Activated CD8-positive, alpha-beta memory T cell treated with anti-CD3 and anti-CD28 coated beads for 24 hours (primary cell): Measurements from ENCODE around the gene TBKBP1.
A peak's percentile ranks its signal among the peaks of the same experiment; 100 is the strongest.

Experiments
- DNase-seq: peaks from one replicate; pipeline ENCODE4 v3.0.0-alpha.2; 2020

Gene TBKBP1

DNA sequence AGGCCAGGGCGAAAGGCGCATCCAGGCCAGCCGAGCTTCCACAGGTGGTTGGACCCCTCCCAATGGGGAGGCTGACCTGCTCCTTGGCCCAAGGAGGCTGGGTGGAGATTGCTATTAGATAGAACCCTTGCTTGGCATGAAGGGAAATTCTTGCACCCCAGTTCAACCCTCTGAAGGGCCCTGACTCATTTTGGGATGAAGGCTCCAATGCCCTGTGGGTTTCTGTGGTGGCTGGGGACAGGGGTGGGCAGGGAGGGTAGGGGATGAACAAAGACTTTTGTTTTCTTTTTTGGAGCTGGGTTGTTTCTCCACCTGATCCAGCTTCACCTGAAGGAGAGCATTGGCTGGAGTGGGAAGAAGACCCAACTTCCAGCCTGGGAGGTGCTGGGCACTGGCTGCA, 22.4 kb downstream of the TBKBP1 start:
- DNase-seq: no peak

DNA sequence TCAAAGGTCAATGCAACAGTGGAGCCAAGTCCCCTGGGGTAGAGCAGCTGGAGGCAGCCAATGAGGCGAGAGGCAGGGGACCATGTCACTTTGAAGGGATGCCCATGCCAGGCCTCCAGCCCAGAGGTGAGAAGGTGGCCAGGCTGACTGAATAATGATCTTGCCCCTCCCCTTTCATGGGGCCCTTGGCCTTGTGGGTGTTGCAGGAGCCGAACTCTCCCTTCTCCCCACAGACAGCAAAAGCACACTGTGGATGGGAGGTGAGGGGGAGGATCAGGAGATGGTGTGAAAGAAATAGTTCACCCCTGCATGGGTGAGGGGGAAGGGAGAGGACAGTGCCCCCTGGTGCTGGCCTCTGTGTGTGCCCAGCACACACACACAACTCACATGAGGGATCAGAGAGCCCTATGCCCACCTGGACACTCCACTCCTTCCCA, 23.3 kb downstream of the TBKBP1 start:
- no peak for DNase-seq

DNA sequence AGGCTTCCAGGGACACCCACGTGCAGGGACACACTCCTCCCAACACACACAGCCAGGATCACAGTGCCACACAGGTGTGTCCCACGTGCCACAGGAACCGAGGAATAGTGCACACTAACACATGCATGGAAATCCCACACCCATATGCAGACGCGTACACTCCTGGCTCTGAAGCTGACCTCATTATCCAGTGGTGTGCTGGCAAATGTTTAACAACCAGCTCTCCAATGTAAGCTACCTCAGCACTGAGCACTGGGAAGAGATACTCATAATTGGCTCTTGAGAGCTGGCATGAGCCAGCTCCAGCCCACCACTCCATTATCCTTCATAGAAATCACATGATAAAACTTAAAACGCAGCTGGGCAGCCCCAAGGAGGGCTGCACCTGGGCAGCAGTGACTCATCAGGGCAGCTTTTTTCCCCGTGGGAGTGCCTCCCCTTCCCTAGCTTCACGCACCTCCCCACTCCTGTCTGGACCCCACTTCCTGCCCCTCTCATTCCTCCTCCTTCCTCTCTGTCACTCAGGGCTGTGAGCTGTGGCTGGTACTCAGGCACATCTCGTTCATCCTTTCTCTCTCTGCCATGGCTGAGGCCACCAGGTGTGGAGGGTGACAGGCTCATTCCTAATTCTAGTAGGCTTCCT, 24.1 kb downstream of the TBKBP1 start:
- DNase-seq: peak; percentile 79

DNA sequence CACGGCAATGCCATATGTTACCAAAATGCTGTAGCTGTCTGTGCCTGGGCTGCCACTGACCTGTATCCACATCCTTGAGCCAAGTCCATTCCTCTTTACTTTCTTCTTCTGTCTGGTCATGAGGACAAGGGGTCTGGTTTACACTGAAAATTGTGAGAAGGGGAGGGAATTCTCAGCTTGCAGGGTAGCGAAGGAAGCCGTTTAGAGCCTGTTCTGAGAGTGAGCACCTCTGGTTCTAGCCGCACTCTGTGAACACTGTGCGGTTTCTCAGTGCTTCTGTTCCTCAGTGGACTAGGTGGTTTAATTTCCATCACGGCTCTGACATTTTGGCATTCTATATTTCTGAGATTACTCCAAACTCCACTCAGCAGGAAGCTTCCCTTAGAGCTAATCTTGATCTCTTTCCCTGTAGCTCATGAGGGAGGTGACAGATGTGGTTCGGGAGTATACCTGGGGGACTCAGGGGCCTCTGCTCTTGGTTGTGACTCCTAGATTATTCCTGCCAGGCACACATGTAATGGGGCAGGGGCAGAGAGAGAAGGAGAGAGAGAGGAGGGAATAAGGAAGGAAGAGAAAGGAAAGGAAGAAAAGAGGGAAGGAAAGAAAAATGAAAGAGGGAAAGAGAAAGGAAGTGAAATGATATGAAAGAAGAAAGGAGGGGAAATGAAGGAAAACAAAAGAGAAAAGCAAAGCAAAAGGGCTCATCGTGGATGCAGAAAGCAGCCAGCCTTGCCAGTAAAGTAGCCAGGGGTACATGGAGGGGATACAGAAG, 24.9 kb downstream of the TBKBP1 start:
- DNase-seq: no peak

DNA sequence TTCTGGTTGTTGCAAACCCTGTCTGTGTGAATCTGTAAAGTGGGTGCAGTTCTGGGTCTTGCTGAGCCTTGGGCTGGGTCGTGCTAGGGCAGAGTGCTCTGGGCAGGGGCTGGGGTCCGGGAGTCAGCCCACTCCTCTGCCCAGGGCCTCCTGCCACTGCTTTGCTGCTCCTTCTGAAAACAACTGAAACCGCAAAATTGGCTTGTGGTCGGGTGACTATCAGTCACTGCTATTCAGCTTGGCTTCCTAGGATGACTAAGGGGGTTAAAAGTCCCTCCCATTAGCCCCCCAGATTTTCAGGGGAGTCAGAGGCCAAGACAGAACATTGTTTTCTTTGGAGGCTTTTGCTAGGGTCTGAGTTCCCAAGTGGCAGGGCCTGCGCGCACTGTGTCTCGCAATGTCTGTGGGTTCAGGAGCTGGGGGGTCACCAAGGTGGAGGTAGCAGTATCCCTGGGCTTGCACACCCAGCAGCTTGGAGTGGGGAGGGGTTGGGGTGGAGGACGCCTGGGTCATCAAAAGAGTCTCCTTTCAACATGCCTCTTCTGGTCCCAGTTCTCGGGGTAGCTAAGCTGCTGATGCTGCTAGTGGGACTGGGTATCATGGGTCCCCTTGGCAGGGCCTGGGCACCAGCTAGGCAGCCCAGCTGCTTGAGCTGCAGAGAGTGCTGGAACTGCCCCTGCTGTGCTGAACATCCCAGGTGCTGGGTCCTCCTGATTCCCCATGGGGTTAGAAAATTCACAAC, 25.6 kb downstream of the TBKBP1 start:
- peak; percentile 90 for DNase-seq

DNA sequence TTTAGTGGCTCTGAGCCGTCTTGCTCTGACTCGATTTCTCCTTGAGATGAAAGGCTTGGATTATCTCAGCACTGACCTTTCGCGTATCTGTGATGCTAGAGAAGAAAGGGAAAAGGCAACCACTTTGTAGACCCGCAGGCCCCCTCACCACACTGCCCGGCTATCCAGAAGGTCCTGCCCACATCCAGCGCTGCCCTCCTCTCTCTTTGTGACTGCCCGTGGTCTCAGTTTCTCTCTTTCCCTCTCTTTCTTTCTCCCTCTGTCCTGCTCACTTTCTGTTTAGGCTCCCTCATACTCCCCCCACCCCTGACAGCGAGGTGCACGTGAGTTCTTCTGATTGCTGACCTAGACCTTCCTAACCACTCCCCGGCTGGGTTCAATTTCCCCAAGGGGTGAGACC, 26.2 kb downstream of the TBKBP1 start:
- DNase-seq: peak; percentile 74

DNA sequence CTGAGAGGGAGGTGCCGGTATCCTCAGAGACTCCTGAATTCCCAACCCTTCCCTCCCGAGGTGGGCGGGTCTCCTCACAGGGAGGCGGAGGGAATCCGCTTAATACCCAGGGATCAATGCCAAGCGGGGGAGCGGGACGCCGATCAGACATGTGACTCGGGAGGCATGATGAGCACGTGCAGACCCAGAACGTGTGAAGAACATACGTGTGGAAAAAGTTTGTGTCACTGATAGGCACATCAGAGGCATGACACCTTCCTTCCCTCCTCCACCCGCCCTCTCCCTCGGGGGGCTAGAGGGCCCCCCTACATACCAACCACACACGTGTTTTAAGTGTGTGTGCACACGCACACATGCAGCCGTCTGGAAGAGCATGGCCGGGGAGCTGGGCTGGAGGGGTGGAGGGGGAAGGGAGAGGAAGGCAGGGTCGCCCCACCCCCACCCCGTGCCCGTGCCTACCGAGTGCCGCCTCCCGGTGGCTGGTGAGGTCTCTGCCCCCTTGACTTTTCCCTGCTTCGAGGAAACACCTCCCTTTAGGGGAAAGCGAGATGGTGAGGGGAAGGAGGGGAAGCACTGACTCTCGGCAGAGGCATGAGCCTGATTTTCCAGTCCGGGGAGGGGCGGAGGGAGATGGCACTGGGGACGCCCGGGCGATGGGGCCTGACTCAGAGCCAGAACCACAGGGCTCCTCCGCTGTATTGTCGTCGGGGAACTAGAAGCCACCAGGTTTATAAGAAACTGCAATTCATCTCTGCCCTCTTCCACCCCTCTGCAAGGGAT, 27.0 kb downstream of the TBKBP1 start:
- DNase-seq: peak; percentile 97

DNA sequence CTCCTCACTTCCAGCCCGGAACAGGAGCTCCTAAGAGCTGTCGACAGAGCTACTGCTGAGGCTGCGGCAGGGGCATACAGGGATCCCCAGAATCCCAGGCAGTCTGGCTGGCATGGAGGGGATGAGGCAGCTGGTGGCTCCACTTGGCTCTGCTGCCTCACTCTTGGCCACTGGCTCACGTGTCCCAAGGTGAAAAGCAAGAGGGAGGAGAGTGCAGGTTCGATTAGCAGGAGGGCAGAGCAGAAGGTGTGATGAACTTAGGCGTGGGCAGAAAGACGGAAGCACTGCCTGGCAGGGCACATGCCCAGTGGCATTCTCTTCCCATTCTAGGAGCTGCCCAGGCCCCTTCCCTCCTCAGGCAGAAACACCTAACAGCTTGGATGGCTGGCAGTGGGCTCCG, 27.8 kb downstream of the TBKBP1 start:
- DNase-seq: no peak

DNA sequence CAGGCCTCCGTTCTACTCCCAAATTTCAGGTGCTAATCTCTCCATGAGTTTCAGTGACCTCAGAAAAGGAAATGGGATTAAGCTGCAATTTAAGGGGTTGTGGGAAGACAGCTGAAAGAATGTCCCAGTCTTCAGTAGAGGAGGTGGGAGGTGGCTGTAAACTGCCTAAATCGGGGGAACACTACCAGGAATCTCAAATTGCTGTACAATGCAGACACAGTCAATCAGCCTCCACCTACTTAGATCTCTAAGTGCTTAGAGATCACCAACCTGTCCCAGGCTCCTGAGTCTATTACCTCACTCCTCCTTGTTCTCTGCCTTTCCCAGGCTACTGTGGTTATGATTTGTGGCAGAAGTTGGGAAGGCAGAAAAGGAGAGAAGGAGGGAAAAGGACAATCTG, 30.7 kb downstream of the TBKBP1 start:
- no peak for DNase-seq

DNA sequence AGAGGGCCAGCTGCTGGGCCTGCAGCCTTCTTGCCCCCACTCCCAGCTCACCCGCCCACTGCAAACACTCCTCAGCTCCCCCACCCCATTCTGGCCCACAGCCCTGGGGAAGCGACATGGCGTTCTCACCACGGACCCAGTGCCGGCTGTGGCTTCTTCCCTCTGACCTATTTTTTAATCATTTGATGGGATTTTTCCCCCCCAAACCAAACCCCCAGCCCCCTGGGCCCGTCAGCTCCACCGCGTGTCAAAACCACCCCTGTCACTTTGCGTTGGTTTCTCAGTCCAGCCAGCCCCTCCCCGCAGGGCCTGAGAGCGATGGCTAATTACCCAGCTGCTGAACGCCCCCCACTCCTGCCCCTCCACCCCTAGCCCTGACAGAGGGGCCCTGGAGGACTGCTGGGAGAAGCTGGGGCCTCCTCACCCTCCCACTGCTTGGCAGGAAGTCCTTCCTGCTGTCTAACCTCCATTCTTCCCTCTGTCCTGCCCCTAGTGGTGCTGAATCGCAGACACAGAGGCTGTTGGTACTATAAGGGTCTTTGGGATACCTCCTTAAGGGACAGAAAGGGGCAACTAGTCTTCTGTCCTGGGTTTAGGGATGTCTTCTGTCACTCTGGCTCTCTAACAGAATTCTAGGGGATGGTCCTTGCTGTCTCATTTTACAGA, 31.6 kb downstream of the TBKBP1 start:
- no peak for DNase-seq

DNA sequence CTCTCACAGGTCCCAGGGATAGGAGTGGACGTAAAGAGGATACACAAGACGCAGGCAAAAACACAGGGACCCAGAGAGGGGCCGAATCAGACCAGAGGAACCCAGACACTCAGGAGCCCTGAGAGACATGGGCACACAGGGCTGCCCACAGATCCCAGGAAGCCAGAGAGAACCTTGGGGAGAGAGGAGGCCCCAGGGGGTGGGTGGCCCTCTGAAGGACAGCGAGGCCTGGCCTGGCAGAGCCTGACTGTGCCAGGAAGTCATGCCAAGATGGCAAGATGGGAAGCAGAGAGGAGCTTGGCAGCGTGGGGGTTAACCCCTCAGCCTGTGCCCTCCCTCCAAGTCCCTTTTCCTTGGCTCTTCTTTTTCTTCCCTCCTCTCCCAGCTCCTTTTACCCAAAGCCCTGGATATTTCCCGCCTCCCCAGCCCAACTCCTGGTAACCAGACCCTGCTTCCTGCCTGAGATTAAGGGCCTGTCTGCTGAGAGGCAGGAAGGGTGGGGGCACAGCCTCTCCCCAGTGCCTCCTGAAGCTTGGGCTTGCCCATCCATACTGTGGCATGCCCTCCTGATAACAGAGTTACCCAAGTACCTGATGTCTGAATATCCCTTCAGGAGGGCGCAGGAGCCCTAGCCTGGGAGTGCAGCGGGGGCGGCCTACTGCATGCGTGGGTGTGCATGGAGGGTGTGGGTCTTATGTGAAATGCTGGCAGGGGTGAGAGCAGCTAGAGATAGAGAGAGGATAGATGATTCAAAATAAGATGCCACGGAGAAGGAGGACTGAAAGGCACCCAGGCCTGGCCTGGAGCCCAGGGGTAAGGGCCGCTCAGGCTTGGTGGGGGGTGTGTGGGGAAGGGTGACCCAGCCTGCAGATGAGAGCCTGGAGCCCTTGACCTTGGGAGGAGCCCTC, 33.1 kb downstream of the TBKBP1 start:
- DNase-seq: peak; percentile 57

DNA sequence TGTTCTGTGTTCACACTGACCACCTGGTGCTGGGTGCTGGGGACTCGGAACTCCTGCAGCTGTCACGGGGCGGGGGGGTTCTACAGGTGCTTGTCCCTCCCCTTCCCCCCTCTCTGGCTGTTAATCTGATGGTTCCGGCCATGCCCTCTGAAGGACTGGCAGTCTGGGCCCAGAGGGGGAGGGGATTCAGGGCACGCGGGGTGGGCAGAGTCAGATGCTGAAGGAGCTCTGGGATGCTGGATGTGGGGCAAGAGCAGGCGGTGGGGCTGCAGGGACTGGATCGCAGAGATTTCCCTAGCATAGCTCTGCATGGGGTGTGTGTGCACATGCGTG, 33.7 kb downstream of the TBKBP1 start:
- no peak for DNase-seq

DNA sequence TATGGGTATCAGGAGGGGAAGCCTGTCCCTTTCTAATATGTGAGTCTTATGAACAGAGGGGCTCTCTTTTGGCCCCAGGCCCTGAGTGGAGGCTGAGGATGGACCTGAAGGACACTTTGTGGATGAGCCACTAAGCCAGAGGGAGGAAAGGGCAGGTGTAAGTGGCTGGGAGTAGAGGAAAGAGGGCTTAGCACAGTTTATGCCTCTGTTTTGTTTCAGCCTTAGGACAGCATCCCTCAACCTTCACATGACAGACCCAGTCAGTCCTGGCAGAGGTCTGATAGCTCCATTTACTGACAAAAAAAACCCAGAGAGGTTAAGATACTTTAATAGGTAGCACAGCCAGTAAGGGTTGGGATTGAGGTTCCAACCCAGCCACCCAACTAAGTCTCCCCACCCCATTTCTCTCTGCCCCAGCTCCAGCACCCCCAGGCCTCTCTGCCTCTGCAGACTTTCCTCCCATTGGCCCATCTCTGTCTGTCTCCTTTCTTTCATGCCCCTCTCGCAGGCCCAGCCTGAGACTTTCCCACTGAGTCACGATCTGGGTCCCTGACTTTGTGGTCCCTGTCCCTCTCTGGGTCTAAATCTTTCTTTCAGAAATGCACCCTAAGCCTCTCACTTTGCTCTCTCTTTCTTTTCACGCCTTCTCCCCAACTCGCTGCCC, 34.4 kb downstream of the TBKBP1 start:
- peak; percentile 49 for DNase-seq

DNA sequence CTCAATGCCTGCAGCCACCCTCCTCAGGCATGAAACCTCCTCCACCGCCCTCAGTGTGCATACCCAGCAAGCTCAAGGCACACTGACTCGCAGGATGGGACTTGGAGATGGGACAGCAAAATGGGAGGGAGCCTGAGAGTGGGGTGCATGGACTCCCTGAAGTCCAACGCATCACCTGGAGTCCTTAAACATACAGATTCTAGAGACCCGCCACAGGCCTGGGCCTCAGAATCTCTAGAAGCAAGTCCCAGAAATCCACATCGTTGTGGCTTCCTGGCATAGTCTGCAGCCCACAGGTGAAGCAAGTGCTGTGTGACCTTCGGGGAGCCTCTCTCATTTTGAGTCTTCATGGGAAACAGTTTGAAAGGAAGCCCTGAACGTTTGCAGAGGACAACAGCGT, 35.5 kb downstream of the TBKBP1 start:
- peak; percentile 57 for DNase-seq

DNA sequence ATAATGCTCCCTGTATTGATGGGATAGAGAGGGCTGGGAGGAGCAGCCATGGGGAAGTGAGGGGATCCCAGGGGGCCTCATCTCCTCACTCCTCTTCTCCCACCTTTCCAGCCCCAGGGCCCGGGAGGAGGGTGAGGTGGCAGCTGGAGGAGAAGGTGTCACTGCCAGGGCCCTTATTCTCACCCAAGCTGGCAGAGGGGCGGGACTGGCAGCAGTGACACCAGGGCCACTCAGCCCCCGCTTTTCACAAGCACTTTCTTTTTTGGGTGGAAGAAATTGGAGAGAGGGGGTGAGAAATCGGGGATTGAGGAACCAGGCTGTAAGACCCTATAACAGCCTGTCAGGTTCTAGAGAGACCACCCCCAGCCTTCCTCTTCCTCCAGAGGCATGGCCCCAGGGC, 36.7 kb downstream of the TBKBP1 start:
- DNase-seq: peak; percentile 54

DNA sequence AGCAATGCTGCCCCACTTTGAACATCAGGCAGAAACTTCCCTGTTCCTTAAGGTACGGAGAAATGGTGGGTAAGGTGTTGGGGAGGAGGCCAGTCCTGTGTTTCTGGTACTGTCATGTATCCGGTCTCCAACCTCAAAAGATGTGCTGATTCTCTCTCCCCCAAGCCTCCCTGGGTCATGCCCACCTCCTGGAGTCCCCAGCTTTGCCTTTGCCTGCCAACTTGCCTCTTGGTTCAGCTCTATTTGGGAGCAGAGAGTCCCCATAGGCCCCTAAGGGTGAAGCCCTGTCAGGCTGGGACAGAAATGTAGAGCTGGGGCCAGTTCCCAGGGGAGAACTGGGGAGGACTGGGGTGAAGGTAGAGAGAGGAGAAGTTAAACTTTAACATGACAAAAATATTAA, 37.4 kb downstream of the TBKBP1 start:
- DNase-seq: peak; percentile 61

DNA sequence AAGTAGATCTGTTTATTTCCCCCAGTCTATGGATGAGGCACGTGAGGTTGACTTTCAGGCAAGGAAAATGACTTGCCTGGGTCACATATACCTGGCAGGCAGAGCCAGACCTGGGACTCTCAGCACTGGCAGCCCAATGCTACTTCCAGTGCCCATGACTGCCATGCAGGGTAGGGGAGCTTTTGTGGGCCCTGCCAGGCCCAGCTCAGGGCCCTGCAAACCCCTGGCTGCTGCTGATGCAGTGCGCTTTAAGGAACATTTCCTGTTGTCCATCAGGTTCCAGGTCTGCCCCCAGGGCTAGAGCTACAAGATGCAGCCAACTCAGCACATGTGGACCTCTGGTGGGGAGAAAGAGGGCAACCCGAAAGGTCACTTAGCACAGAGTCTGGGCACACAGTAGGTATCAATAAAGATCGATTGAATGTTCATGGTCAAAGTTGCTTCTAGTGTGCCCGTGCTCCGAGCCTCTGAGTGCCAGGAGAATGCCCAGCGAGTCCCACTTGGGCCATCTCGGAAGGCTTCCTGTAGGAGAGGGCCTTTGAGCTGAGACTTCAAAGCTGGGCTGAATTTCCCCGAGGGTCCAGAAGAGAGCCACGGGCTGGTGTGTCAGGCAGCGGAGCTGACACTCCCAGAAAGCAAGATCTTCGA, 38.6 kb downstream of the TBKBP1 start:
- peak; percentile 73 for DNase-seq

DNA sequence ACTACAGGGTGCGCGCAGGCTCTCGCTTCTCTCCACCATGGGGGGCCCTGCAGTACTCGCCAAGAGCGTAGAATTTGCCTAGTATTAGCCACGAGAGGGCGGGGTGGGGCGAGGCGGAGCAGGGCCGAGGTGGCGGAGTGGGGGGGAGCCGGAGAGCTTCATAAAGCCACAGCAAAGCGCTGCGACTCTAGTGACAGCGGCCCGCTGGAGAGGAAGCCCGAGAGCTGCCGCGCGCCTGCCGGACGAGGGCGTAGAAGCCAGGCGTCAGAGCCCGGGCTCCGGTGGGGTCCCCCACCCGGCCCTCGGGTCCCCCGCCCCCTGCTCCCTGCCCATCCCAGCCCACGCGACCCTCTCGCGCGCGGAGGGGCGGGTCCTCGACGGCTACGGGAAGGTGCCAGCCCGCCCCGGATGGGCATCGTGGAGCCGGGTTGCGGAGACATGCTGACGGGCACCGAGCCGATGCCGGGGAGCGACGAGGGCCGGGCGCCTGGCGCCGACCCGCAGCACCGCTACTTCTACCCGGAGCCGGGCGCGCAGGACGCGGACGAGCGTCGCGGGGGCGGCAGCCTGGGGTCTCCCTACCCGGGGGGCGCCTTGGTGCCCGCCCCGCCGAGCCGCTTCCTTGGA, 39.2 kb downstream of the TBKBP1 start, which contains the start of gene TBX21:
Gene TBX21, plus strand, starts transcription at position 190 of the 627 bp plus-strand sequence. Its CDS starts 219 bp downstream, at position 409.
- peak; percentile 95 for DNase-seq

DNA sequence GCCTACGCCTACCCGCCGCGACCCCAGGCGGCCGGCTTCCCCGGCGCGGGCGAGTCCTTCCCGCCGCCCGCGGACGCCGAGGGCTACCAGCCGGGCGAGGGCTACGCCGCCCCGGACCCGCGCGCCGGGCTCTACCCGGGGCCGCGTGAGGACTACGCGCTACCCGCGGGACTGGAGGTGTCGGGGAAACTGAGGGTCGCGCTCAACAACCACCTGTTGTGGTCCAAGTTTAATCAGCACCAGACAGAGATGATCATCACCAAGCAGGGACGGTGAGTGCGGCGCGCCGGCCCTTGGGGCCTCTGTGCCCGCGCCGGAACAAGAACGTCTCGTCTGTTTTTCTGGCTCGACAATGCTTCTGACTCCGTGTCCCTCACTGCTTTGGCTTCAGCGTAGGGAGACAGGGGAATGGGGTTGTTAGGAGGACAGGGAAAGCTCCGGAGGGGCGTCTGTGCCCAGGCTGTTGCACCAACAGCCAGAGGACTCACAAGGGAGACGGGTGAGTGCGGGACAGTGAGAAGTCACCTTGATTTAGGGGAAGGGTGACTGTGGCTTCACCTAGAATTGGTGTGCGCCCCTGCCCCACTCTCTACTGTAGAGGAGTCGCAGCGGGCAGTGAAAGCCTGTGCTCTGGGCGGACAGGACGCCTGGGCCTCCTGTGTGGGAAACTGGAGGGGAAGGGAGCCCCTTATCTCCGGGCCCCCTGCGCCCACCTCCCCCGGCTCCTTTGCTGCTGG, 39.9 kb downstream of the TBKBP1 start:
- peak; percentile 76 for DNase-seq
